ENCODE results near the gene C3orf33. TPM values are rescaled to one million over a fixed set of nuclear protein-coding genes. Genes with fewer than 3 reads are reported as not detected.

C3orf33 gene
- total RNA-seq, 1 donor from 2014 or later = 1.4 TPM

DNA sequence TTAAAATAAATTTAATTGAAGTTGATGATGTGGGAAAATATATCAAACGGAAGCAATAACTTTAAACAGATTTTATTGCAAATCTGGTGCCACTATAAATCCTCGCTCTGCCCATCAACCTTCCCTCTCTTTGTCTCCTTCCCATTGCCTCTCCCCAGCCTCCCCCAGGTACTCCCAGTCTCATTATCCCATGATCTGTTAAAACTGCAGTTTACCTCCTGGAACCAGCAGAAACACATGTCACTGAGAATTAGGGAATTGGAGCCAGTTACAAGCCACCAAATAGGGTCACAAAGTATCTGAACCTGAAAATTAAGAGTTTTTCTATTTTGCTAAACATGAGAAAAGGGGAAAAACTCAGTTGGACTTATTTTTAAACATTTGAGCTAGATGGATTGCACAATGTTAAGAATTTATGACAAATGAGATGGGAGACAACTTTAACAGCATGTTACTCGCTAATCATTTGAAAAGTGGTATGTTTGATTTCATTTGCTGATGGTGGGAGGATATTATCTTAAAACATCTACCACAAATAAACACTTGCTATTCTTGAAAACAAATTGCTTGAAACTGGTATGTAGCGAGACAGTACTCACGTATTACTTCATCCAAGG lies 63.6 kb downstream of the C3orf33 start:
- no peak for DNase-seq (ENCODE audit: low read depth in 2 of 2)

DNA sequence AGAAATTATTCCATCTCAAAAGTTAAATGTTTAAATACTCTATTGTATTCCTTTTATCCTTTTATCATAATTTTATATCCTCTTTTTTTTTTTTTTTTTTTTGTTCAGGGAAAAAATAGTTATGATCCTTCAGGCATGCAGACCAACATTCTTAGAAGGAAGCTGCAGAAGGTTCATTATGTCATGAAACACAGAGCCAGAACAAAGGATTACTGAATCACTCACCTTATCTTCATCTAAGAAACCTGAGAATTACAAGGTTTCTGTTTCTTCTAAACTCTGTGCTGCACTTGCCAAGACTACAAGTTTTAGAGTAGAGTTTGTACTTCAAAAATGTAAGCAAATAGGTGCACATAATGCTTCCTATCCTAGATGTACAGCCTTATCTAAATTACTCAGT lies 64.5 kb downstream of the C3orf33 start:
- DNase-seq (ENCODE audit: low read depth in 2 of 2) = no peak

- no peak for DNase-seq (ENCODE audit: low read depth in 2 of 2)
Observed at GRCh38 chr3:155741101-155741500, 65.0 kb downstream of the C3orf33 start.

- no peak for DNase-seq (ENCODE audit: low read depth in 2 of 2)
Observed at GRCh38 chr3:155739154-155739553, 66.9 kb downstream of the C3orf33 start.

GRCh38 chr3:155738580-155739076 lies 67.5 kb downstream of the C3orf33 start:
- no peak for DNase-seq (ENCODE audit: low read depth in 2 of 2)

DNA sequence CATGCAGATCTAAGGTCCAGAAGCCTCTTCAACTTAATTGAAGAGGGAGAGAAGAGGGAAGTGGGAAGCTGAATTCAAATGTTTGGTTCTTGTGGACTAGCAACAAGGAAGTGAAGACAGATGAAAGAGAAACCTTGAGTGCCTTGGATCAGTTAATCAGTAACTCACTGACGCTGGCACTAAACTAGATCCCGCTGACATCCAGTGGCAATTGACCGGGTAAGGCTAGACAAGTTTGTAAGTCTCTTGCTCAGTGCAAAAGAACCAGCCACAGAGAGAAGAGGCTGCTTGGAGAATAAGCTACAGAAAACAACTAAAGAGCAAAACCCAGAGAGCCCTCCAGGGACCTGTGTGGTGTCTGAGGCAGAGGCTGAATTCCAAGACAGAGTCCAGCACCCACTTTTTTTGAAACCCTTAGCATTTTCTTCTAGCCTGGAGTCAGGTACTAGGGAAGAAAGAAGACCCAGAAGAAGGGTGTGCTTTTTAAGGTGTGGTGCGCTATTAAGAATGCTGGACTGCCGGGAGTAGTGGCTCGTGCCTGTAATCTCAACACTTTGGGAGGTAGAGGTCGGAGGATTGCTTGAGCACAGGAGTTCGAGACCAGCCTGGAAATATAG lies 68.1 kb downstream of the C3orf33 start:
- no peak for DNase-seq (ENCODE audit: low read depth in 2 of 2)

- no peak for DNase-seq (ENCODE audit: low read depth in 2 of 2)
Observed at GRCh38 chr3:155736381-155736780, 69.7 kb downstream of the C3orf33 start.

DNA sequence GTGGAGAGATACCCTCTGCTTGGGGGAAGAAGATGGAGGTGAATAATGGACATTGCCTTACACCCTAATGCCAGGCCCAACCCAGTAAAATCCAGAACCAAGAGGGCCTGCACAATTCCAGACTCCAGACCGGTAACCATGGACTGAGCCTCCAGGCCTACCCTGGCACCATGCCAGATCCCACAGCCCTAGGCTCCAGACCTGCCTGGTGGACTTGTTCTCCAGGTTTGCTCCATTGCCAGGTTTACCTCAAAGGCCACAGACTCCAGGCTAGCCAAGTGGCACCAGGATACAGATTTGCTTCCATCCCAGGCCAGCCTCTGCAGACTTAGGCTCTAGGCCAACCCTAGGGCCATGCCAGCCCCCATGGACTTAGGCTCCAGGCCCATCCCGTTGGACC lies 75.2 kb downstream of the C3orf33 start:
- DNase-seq (ENCODE audit: low read depth in 2 of 2) = no peak

GRCh38 chr3:155727836-155728235 lies 78.2 kb downstream of the C3orf33 start:
- no peak for DNase-seq (ENCODE audit: low read depth in 2 of 2)

- DNase-seq (ENCODE audit: low read depth in 2 of 2) = no peak
Observed at GRCh38 chr3:155714295-155714718, 91.8 kb downstream of the C3orf33 start.

Other genes starting within 250 kb of the C3orf33 start
- gene PLCH1, start 61.2 kb downstream of the C3orf33 start, total RNA-seq = under 0.01 TPM in 1 of 2 replicates, not detected in the other
- gene SLC33A1, start 48.1 kb upstream of the C3orf33 start, total RNA-seq = 16.0 and 25.4 TPM in 2 replicates
- gene GMPS, start 64.4 kb upstream of the C3orf33 start, total RNA-seq = 11.0 and 13.5 TPM in 2 replicates